Medulla oblongata (tissue), 1 donor: ENCODE measurements around the gene SKI.
"Not testable (repeated sequence)": the region's sequence is repeated elsewhere in the genome, so short reads cannot be mapped to it uniquely, and the experiment has no call there.

Experiments used
- DNase-seq: peaks from one replicate; pipeline ENCODE4 v3.0.0-alpha.2; 2015; ENCODE audit errors: extremely low spot score

The SKI gene

DNA sequence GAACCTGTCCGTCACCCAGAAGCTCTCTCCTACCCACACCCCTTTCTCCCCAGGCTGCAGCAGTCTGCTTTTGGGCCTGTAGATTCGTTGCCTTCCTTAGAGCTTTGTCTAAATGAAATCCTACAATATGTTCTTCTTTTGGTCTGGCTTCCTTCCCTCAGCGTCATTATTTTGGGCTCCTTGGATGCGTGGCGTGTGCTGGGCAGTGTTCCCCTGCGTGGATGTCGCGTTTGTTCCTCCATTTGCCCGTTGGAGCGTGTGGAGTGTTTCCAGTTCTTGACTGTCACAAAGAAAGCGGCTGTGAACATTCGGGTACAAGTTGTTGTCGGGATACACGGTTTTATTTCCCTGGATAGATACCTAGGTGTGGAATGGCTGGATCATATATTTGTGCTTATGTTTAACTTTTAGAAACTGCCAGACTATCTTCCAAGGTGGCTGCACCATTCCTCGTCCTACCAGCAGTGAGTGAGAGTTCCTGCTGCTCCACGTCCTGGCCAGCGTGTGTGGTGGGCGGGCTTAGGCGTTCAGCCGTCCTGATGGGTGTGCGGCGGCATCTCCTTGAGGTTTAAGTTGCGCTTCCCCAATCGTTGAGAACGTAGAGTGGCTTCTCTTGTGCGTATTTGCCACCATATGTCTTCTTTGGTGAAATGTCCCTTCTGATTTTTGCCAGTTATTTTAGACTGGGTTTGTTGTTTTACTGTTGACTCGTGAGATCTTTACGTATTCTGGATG, 31.7 kb downstream of the SKI start:
- peak; percentile 67 for DNase-seq

- not testable (repeated sequence) for DNase-seq
These were observed 32.4 kb downstream of the SKI start for GRCh38 chr1:2260470-2260869.

GRCh38 chr1:2260917-2261316, 32.8 kb downstream of the SKI start:
- DNase-seq, result no peak

DNA sequence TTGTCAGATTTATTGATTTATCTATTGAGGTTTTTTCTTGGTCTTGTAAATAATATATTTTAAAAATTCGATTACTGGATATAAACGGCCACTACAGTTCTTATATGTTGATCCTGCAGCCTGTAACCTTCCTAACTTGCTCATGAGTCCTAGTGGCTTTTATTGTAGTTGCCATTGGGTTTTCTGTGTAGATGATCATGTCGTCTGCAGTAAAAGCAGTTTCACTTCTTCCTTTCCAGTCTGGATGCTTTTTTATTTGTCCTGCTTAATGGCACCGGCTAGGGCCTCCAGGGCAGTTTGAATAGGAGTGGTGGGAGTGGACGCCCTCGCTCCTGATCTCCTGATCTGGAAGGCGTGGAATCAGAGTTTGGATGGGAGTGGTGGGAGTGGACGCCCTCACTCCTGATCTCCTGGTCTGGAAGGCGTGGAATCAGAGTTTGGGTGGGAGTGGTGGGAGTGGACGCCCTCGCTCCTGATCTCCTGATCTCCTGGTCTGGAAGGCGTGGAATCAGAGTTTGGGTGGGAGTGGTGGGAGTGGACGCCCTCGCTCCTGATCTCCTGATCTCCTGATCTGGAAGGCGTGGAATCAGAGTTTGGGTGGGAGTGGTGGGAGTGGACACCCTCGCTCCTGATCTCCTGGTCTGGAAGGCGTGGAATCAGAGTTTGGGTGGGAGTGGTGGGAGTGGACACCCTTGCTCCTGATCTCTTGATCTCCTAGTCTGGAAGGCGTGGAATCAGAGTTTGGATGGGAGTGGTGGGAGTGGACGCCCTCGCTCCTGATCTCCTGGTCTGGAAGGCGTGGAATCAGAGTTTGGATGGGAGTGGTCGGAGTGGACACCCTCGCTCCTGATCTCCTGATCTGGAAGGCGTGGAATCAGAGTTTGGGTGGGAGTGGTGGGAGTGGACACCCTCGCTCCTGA, 33.6 kb downstream of the SKI start:
- not testable (repeated sequence) for DNase-seq

DNA sequence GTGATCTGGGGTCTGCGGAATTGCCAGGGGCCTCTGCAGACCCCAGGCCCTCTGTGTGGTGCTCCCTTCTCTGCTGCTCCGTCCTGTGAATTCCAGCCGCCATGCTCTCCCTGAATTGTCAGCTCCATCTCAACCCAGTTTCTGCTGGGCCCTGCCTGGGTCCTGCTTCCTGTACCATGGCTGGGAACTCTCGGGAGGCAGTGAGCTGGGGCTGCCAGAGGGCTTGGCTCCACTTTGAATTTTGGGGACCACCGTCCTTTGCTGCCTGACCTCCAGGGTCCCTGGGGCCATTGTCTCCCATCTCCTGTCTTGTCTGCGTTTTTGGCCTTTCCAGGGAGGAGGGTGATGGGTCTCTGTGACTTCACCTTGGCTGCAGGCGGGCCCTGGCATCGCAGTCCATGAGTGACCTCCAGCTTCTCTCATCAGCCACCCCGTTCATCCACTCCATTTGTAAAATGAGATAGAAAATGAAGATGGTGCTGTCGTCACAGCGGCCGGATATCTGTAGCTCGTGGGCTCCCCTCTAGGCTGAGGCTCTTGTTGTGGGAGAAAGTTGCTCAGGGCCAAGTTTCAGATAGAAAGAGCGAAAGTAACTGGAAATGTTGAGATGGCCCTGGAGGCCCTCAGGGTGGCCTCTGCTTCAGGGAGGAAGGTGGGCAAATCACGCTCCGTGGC, 38.3 kb downstream of the SKI start:
- no peak for DNase-seq

DNA sequence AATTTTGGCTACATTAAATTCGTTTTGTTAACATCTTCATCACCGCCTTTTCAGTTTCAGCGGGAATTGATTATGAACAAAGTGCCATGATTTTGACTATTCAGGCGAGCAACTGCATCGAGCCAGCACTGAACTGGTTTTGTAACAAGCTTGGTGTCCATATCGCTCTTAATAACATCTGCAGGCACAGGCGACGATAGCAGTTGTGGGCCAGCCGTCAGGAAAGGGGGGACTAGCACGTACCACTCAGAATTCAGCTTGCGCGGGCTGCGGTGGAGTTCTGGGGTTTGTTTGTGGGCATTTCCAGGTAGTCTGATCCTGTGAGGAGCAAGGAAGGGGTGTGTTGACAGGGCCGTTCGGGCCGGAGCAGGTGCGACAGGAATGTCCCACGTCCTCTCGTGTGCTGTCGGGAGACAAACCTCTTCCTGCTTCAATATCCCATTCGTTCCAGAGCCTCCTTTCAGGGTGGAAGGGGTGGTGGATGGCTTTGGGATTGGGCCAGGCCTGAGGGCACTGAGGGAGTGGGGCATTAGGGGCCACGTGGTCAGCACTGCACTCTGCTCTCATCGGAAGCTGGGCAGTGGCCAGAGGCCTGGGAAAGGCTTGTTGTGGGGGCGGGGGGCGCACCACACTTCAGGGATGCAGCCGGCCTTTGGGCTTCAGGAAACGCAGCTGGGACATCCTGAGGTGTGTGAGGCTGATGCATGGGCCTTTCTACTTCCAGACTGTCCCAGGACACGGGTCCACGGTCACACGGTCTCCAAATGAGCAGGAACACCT, 39.1 kb downstream of the SKI start:
- DNase-seq, result peak; percentile 32

- DNase-seq, result no peak
These were observed 39.7 kb downstream of the SKI start for GRCh38 chr1:2267862-2268261.

DNA sequence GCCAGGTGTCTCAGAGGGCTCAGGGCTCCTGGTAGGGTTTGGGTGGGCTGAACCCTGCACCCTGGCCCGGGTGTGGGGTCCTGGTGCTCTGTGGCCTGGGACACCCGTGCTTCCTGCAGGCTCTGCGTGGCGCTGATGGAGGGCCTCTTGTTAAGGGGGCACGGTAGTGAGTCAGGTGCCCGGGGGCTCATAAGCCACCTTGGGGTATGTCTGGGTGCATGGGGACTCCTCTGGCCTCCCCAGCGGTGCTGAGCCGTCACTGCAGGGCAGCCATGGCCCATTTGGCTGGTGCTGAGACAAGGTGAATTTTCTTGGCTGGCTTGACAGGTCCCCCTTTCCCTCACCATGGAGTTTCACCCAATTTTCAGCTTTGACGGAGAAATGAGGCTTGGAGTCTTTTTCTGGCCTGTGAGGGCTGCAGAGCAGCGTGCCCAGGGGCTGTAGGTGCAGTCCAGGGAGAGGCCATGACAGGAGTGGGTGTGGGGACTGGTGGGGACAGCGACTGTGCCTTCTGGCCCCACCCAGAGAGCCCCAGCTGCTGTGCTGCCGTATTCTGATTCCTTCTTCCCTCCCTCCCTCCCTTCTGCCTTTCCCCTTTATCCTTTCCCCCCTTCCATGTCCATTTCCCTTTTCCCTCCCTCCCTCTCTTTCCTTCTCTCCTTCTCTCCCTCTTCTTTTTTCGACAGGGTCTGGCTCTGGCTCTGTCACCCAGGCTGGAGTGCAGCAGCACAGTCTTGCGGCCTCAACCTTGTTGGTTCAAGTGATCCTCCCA, 40.4 kb downstream of the SKI start:
- DNase-seq, result no peak

DNA sequence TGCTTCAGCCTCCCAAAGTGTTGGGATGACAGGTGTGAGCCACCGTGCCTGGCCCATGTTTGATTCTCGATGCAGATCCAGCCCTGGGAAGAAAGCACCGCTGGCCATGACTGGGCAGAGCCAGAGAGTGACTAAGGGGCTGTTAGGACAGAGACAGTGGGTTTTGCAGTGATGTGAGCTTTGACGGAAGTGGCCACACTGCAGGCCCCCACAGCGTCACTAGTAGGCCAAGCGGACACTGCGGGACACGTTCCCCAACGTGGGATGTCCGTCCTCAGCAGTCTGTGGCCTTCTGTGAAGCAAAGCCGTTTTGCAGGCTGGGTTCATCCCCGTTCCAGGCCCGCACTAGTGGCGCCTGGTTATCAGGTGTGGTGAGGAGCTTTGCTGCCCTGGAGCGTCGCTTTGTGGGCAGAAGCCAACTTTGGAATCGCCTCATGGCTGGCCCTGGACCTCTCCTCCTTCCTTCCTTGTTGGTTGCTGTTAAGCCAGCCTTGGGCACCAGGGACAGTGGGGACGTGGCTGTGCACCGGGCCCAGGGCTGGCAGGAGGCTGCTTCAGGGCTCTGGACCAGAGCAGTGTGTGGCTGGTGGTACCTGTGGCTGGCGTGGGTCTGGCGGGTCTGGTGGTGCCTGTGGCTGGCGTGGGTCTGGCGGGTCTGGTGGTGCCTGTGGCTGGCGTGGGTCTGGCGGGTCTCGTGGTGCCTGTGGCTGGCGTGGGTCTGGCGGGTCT, 41.2 kb downstream of the SKI start:
- DNase-seq, result no peak

DNA sequence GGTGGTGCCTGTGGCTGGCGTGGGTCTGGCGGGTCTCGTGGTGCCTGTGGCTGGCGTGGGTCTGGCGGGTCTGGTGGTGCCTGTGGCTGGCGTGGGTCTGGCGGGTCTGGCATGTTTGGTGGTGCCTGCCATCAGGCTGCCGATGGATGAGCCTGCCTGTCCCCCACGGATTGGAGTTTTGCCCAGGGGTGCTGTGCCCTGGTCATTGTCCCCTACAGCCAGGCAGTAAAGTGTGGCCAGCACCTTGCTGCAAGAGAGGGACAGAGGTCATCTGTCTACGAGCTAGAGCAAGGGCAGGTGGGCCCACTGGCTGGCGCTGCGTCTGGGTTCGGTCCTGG, 41.8 kb downstream of the SKI start:
- DNase-seq, result no peak

DNA sequence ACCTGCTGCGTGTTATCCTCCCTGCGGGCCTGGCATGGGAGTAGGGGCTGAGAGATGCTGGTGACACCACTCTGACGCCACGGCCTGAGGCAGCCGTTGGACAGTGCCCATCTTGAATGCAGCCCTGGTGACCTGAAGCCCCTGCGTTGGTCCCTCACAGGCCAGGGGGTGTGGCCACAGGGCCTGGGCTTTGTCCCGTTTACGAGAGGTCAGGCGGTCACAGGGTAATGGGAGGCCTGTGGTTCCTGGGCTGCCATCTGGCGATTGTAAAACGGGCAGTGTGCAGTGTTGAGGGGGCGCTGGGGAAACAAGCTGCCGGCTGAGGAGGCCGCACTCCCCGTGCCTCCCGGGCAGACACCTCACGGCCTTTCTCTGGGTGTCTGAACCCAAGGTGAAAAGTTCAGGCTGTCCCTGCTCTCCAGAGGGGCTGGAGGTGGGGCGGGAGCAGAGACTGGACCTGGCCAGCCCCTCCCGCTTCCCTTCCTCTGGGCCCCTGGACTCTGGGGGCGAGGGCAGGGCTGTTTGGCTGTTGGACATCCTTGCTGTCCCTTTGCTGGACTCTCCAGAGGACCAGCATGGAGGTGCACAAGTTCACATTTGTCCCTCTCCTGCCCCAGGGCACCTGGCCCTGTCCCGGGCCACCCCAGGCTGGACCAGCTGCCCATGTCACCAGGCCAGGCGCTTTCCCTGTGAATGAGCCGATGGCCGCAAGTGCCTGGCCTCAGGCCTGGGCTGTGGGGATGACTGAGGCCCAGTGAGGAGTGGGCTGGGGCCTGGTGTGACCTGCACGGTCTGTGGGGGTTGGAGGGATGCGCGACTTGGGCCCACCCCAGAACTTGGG, 42.4 kb downstream of the SKI start:
- DNase-seq, result no peak

GRCh38 chr1:2271211-2271721, 43.1 kb downstream of the SKI start:
- DNase-seq, result no peak

DNA sequence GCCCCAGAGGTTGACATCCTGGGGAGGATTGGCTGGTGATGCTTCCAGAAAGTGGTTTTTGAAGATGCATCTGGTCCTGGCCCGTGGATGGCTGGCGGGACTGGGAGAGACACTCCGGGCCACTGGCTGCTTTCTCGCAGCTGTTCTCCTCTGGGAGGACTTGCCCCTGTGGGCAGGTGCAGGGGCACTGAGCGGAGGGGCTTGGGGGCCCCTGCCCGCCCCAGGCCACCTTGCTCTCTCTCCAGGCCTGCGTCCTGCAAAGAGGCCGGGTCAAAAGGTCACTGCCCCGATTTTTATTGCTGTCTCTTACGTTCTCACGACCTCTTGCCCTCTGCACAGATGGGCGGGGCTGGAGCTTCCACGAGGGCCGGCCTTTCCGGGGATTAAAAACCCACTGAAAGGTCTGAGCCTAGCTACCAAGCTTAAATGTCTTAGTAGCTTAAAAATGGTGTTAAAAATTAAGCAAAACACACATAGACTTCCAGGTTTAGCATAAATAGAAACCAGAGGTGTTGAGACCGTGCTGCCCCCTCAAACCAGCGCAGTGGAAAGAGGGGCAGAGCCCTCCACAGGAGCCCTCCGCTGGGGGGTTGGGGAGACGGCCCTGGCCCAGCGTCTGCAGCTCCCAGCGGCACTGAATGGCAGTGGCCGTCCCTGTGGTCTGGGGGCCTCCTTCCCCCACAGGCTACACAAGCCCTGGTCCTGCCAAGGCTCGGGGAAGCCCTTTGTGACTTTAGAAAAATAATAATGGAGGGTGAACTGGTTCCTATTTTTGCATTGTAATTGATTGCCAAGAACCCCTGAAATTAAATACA, 43.9 kb downstream of the SKI start:
- no peak for DNase-seq

DNA sequence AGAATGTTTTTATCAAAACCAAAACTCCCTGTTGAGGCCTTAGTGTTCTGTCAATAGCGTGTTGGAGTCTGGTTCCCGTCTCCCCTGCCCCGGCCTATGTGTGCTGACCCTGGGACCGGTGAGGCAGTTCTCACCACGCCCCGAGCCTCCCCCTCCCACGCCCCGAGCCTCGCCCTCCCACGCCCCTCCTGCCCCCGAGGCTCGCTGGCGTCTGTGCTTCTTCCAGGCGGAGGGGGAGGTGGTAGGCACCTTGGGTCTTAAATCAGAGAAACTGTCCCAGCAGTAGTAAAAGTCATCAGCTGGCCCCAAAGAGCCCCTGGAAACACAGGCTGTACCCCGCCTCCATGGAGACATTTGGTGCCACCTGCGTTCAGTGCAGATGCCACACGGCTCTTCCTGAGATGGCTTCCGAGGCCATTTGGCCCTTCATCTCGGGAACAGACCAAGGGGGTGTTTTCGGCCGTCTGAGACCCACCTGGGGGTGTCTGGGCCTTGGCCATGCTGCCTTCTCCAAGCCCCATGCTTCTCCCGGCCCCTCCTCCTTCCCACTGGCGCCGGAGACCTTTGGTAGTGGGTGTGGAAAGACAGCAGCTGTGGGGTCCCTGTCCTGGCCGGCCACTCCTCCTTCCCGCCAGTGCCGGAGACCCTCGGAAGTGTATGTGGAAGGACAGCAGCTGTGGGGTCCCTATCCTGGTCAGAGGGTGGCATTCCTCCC, 44.7 kb downstream of the SKI start:
- DNase-seq, result no peak

- peak; percentile 24 for DNase-seq
These were observed 45.4 kb downstream of the SKI start for GRCh38 chr1:2273401-2274090.

GRCh38 chr1:2274231-2274928, 46.3 kb downstream of the SKI start:
- DNase-seq, result no peak
